Astrocyte (in vitro differentiated cells and primary cell): Measurements from ENCODE around the gene KRT5. TPM values are rescaled to one million over a fixed set of nuclear protein-coding genes. Genes with fewer than 3 reads are reported as not detected.

Experiments
- DNase-seq: peaks from one replicate; pipeline ENCODE4 v3.0.0-alpha.2; 2010; ENCODE audit warnings: low read depth
- FAIRE-seq: peaks from 2 replicates; lab custom pipeline; 2011; peaks lifted over from hg19 to GRCh38; lab: Jason Lieb, UNC
- H2AFZ ChIP-seq: 2 replicates; pipeline ENCODE4 v1.6.0; 2012; ENCODE audit warnings: low read depth, low read length, inconsistent platforms
- H3K27ac ChIP-seq: 2 replicates; pipeline ENCODE4 v1.5.1; 2011; ENCODE audit warnings: low read depth, low read length, inconsistent platforms
- H3K27me3 ChIP-seq: 2 replicates; pipeline ENCODE4 v1.6.0; 2011; ENCODE audit warnings: low read length, inconsistent platforms; ENCODE audit not compliant: insufficient read depth
- H3K36me3 ChIP-seq: 2 replicates; pipeline ENCODE4 v1.5.1; 2011; ENCODE audit warnings: low read length, inconsistent platforms; ENCODE audit not compliant: insufficient read depth
- H3K4me1 ChIP-seq: 2 replicates; pipeline ENCODE4 v1.5.1; 2011; ENCODE audit warnings: low read length, inconsistent platforms; ENCODE audit not compliant: insufficient read depth
- H3K4me2 ChIP-seq: 2 replicates; pipeline ENCODE4 v1.6.0; 2012; ENCODE audit warnings: low read length, inconsistent platforms
- H3K4me3 ChIP-seq: 2 replicates; pipeline ENCODE4 v1.5.1; 2011; ENCODE audit warnings: low read depth, mild to moderate bottlenecking, low read length, inconsistent platforms; ENCODE audit not compliant: insufficient read depth
- H3K79me2 ChIP-seq: 2 replicates; pipeline ENCODE4 v1.6.0; 2012; ENCODE audit warnings: mild to moderate bottlenecking, low read length, inconsistent platforms; ENCODE audit not compliant: insufficient read depth
- H3K9ac ChIP-seq: 2 replicates; pipeline ENCODE4 v1.6.0; 2012; ENCODE audit warnings: mild to moderate bottlenecking, low read length, inconsistent platforms
- H3K9me3 ChIP-seq: 2 replicates; pipeline ENCODE4 v1.5.1; 2012; ENCODE audit warnings: low read depth, mild to moderate bottlenecking, low read length, inconsistent platforms; ENCODE audit not compliant: insufficient read depth
- H4K20me1 ChIP-seq: 2 replicates; pipeline ENCODE4 v1.6.0; 2012; ENCODE audit warnings: low read length, inconsistent platforms; ENCODE audit not compliant: insufficient read depth
- H3K27ac Mint-ChIP-seq: one replicate; pipeline ENCODE4 v1.8.0; 2021; ENCODE audit warnings: mild to moderate bottlenecking, mixed read lengths; ENCODE audit not compliant: unreplicated experiment
- H3K27me3 Mint-ChIP-seq: one replicate; pipeline ENCODE4 v1.8.0; 2021; ENCODE audit warnings: low read depth, mixed read lengths; ENCODE audit not compliant: unreplicated experiment
- H3K36me3 Mint-ChIP-seq: one replicate; pipeline ENCODE4 v1.8.0; 2021; ENCODE audit warnings: low read depth, mixed read lengths; ENCODE audit not compliant: unreplicated experiment
- H3K4me1 Mint-ChIP-seq: one replicate; pipeline ENCODE4 v1.8.0; 2021; ENCODE audit warnings: low read depth, mixed read lengths; ENCODE audit not compliant: unreplicated experiment
- H3K4me3 Mint-ChIP-seq: one replicate; pipeline ENCODE4 v1.8.0; 2021; ENCODE audit warnings: mild to moderate bottlenecking, moderate library complexity, mixed read lengths; ENCODE audit not compliant: unreplicated experiment
- H3K9me3 Mint-ChIP-seq: one replicate; pipeline ENCODE4 v1.8.0; 2021; ENCODE audit warnings: mild to moderate bottlenecking, mixed read lengths; ENCODE audit not compliant: unreplicated experiment
- EZH2 ChIP-seq: IDR thresholded peaks from 2 replicates; pipeline ENCODE4 v1.6.1; 2012; ENCODE audit warnings: mild to moderate bottlenecking, low read length, inconsistent platforms; ENCODE audit not compliant: insufficient read depth
- total RNA-seq: library from RNA; stranded (reverse); gene quantifications from 2 replicates; pipeline ENCODE4 v1.2.1, GENCODE V29; 2021
- TF ChIP-seq, protein P1 (sequence below): IDR thresholded peaks from 2 replicates; pipeline ENCODE4 v1.5.1; 2011; ENCODE audit warnings: low read depth, mild to moderate bottlenecking, inconsistent platforms, low read length, moderate library complexity; ENCODE audit not compliant: insufficient read depth

The KRT5 gene
- total RNA-seq, 1 donor from 2014 or later, result 0.25 TPM

DNA sequence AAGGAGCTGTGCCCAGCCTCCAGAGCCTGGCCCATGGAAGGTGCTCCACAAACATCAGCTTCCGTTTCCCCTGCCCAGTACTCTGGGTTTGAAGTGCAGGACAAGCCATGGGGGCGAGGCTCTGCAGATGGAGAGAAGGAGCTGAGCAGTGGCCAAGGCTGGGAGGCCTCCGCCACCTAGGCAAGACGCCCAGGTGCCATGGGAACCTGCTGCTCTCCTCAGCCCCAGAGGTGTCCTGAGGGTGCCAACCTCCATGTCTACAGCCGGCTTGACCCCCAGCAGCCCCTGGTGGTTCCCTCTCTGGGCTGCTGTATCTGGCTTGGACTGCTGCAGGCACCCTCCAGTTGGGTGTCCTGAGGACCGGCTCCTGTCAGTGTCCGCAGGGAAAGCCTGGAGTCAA, 20.3 kb upstream of the KRT5 start:
- H3K27me3 Mint-ChIP-seq, result peaks cover 19% of the 10 kb centered on the region
- Histone ChIP-seq H3K79me2 (no peaks in the 10 kb centered on the region), H3K9ac (no peak overlapping the region), H2AFZ (no peak overlapping the region), H3K4me2 (no peak overlapping the region), H3K9me3 (no peaks in the 10 kb centered on the region), H3K4me3 (no peak overlapping the region), H3K4me1 (no peaks in the 10 kb centered on the region), H3K36me3 (no peaks in the 10 kb centered on the region), H3K27ac (no peak overlapping the region), H4K20me1 (no peaks in the 10 kb centered on the region), H3K27me3 (peaks cover 6% of the 10 kb centered on the region)
- no peaks in the 10 kb centered on the region for H3K36me3 Mint-ChIP-seq
- TF ChIP-seq, protein P1, sequence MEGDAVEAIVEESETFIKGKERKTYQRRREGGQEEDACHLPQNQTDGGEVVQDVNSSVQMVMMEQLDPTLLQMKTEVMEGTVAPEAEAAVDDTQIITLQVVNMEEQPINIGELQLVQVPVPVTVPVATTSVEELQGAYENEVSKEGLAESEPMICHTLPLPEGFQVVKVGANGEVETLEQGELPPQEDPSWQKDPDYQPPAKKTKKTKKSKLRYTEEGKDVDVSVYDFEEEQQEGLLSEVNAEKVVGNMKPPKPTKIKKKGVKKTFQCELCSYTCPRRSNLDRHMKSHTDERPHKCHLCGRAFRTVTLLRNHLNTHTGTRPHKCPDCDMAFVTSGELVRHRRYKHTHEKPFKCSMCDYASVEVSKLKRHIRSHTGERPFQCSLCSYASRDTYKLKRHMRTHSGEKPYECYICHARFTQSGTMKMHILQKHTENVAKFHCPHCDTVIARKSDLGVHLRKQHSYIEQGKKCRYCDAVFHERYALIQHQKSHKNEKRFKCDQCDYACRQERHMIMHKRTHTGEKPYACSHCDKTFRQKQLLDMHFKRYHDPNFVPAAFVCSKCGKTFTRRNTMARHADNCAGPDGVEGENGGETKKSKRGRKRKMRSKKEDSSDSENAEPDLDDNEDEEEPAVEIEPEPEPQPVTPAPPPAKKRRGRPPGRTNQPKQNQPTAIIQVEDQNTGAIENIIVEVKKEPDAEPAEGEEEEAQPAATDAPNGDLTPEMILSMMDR, result no peak
- TF ChIP-seq EZH2, result no peak
- FAIRE-seq (no peak), DNase-seq (no peak)
- H3K9me3 Mint-ChIP-seq, result peaks cover 3% of the 10 kb centered on the region
- H3K4me1 Mint-ChIP-seq, result peaks cover 14% of the 10 kb centered on the region
- H3K4me3 Mint-ChIP-seq, result no peak overlapping the region
- H3K27ac Mint-ChIP-seq, result no peak overlapping the region

DNA sequence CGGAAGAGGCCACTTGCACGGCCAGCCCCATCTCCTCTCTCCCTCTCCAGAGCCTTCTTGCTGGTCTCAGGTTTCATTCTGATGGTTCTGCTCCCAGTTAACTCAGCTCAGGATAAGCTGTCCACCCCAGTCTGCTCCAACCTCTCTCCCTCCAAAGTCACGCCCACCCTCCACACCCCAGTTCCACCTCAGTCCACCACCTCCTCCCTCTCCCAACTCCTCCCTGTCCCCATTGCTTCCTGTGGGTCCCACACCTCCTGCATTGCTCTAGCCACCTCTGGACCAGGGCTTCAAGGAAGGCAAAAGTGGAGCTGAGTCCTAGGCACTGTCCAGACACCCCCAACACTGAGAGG, 19.6 kb upstream of the KRT5 start:
- H3K9ac ChIP-seq, result no peak overlapping the region
- H3K4me3 Mint-ChIP-seq, result no peak overlapping the region
- no peak for DNase-seq
- TF ChIP-seq, protein P1, result no peak
- TF ChIP-seq EZH2, result no peak
- H3K27me3 ChIP-seq, result peaks cover 4% of the 10 kb centered on the region
- peaks cover 15% of the 10 kb centered on the region for H3K27me3 Mint-ChIP-seq
- H3K79me2 ChIP-seq, result no peaks in the 10 kb centered on the region
- no peak for FAIRE-seq
- H3K9me3 ChIP-seq, result no peaks in the 10 kb centered on the region
- H4K20me1 ChIP-seq, result no peaks in the 10 kb centered on the region
- H3K36me3 Mint-ChIP-seq, result no peaks in the 10 kb centered on the region
- no peaks in the 10 kb centered on the region for H3K36me3 ChIP-seq
- H3K4me1 Mint-ChIP-seq, result peaks cover 14% of the 10 kb centered on the region
- no peak overlapping the region for H3K4me2 ChIP-seq
- H2AFZ ChIP-seq, result no peak overlapping the region
- H3K9me3 Mint-ChIP-seq, result peaks cover 3% of the 10 kb centered on the region
- H3K4me1 ChIP-seq, result no peaks in the 10 kb centered on the region
- no peak overlapping the region for H3K4me3 ChIP-seq
- H3K27ac ChIP-seq, result no peak overlapping the region
- no peak overlapping the region for H3K27ac Mint-ChIP-seq

DNA sequence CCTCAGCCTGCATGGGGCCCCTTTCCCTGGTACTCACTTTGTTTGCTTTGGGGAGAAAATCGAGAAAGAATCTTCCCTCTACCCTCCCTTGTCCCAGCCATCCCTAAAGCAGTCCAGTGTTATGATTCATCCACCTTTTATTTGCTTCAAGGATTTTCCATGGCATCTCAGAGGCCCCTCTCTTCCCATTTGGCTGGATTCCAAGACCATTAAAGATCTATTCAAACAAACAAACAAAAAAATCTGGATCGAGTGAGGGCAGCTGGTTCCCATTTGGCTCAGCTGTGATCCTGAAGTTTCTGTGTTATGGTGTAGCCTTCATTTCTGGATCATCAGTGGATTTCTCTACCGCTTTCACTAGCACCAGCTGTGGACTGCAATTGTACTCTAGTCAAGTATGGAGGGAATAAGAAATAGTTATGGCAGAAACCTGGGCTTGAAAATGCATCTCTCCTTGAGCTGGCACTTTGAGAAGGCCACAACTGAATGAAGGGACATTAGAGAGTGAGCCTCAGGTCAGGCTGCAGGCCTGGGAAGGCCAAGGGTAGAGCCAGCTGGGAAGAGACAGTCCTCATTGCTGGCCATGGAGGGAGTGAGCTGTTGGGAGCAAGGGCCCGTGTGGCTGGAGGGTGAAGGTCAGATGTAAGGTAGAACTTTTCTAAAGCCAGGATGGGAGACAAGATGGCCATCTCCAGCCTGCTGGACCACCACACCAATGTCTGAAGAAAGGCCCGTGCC, 19.1 kb upstream of the KRT5 start:
- no peak for TF ChIP-seq EZH2
- TF ChIP-seq, protein P1, result no peak
- H3K9ac ChIP-seq, result no peak overlapping the region
- no peak overlapping the region for H3K27ac Mint-ChIP-seq
- DNase-seq, result peak; percentile 44
- no peak overlapping the region for H2AFZ ChIP-seq
- H3K4me3 Mint-ChIP-seq, result no peak overlapping the region
- H3K79me2 ChIP-seq, result no peaks in the 10 kb centered on the region
- H3K36me3 ChIP-seq, result no peaks in the 10 kb centered on the region
- no peak for FAIRE-seq
- H4K20me1 ChIP-seq, result no peaks in the 10 kb centered on the region
- H3K27me3 ChIP-seq, result peaks cover 4% of the 10 kb centered on the region
- peaks cover 3% of the 10 kb centered on the region for H3K9me3 Mint-ChIP-seq
- H3K4me3 ChIP-seq, result no peak overlapping the region
- H3K4me1 ChIP-seq, result no peaks in the 10 kb centered on the region
- no peaks in the 10 kb centered on the region for H3K9me3 ChIP-seq
- H3K27me3 Mint-ChIP-seq, result peaks cover 14% of the 10 kb centered on the region
- peaks cover 14% of the 10 kb centered on the region for H3K4me1 Mint-ChIP-seq
- H3K4me2 ChIP-seq, result peak overlapping the region; percentile 25
- no peak overlapping the region for H3K27ac ChIP-seq
- H3K36me3 Mint-ChIP-seq, result no peaks in the 10 kb centered on the region
